Memory B cell (primary cell): ENCODE results near the gene VCX.
"Not testable (repeated sequence)": the region's sequence is repeated elsewhere in the genome, so short reads cannot be mapped to it uniquely, and the experiment has no call there.

Source experiments
- ATAC-seq: fragments of 150-1000 bp; cut with Tn5 transposase; 2 replicates; pipeline ENCODE4 v1.10.0; 2021; ENCODE audit warnings: low read depth, mild to moderate bottlenecking, moderate library complexity
- DNase-seq, 2 donors: peaks; one replicate each; pipeline ENCODE4 v3.0.0; 2022; ENCODE audit warnings: low spot score in 2 of 2
- H3K27ac Mint-ChIP-seq: one replicate; pipeline ENCODE4 v1.8.0; 2022; ENCODE audit warnings: mild to moderate bottlenecking, moderate library complexity, mixed read lengths
- H3K27me3 Mint-ChIP-seq: one replicate; pipeline ENCODE4 v1.8.0; 2022; ENCODE audit warnings: mixed read lengths
- H3K36me3 Mint-ChIP-seq: one replicate; pipeline ENCODE4 v1.8.0; 2022; ENCODE audit warnings: mild to moderate bottlenecking, mixed read lengths
- H3K4me1 Mint-ChIP-seq: one replicate; pipeline ENCODE4 v1.8.0; 2022; ENCODE audit warnings: mixed read lengths
- H3K4me3 Mint-ChIP-seq: one replicate; pipeline ENCODE4 v1.8.0; 2022; ENCODE audit warnings: mild to moderate bottlenecking, moderate library complexity, mixed read lengths
- H3K9me3 Mint-ChIP-seq: one replicate; pipeline ENCODE4 v1.8.0; 2022; ENCODE audit warnings: mixed read lengths

The VCX gene

GRCh38 chrX:7842871-7843270 is at the start of gene VCX:
Gene VCX (plus strand): TSS chrX:7843171. CDS start chrX:7843204, 33 bp downstream.
- H3K4me3 Mint-ChIP-seq, H3K9me3 Mint-ChIP-seq, H3K36me3 Mint-ChIP-seq, ATAC-seq, DNase-seq, H3K27ac Mint-ChIP-seq, H3K27me3 Mint-ChIP-seq, H3K4me1 Mint-ChIP-seq: not testable (repeated sequence)

- Mint-ChIP-seq H3K27ac (no peak overlapping the region), H3K9me3 (peaks cover 6% of the 10 kb centered on the region)
- DNase-seq, result no peak
Observed at GRCh38 chrX:7798327-7798726, 44.6 kb upstream of the VCX start.

GRCh38 chrX:7801711-7802110 is 41.3 kb upstream of the VCX start:
- Mint-ChIP-seq H3K27ac (no peak overlapping the region), H3K36me3 (no peaks in the 10 kb centered on the region), H3K4me1 (no peaks in the 10 kb centered on the region), H3K4me3 (no peak overlapping the region), H3K27me3 (no peaks in the 10 kb centered on the region), H3K9me3 (peaks cover 6% of the 10 kb centered on the region)
- DNase-seq (no peak), ATAC-seq (no peak)

More at GRCh38 chrX:7798327-7798726, 44.6 kb upstream of the VCX start:
- no peaks in the 10 kb centered on the region for H3K4me1 Mint-ChIP-seq
- no peak for ATAC-seq
- H3K27me3 Mint-ChIP-seq, result no peaks in the 10 kb centered on the region
- H3K4me3 Mint-ChIP-seq, result no peak overlapping the region
- H3K36me3 Mint-ChIP-seq, result no peaks in the 10 kb centered on the region

DNA sequence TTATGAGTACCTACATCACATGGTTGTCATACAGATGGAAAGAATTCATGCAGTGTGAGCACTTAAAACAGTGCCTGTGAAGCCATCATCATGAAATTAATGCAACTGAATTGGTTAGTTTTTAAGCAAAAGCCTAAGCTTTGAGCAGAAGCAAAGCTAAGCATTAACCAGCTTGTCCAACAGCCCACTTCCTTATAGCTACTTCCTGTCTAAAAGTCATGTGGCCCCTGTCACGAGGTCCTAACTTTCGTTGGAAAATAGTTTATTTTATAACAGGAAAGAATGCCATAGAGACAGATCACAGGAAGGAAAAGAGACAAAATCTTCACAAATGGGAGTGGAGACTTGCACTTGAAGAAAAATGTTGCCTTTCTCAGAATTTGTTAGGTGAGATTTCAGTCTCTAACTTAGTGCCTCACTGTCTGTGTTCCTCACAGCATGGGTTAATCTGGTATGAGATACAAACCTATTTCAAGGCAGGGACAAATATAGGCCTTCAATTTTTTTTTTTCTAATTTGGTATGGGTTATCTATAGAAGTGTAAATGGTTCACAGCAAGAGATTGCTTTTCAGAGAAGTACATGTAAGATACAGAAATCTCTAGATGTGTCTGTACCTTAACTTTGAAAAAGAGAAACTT is 27.7 kb upstream of the VCX start:
- DNase-seq, result no peak
- Mint-ChIP-seq H3K27ac (no peak overlapping the region), H3K4me3 (no peak overlapping the region), H3K4me1 (no peaks in the 10 kb centered on the region), H3K9me3 (peaks cover 4% of the 10 kb centered on the region), H3K36me3 (no peaks in the 10 kb centered on the region), H3K27me3 (peaks cover 7% of the 10 kb centered on the region)
- no peak for ATAC-seq

DNA sequence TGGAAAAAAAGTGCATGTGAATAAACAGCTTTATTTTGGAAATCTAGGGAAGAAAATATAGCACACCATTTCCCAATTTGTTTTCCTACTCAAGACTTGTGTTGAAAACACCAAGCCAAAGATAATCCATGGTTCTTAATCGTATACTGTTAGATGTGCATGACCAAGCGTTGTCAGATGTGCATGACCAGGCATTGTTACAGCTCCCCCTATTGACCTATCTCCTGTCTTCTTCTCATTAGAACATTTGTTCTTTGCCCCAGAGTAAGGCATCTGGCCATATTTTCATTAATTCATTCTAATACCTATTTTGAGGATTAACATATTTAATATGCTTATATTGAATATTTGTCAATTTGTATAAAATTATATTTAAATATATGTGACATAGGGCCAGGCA is 14.4 kb upstream of the VCX start:
- Mint-ChIP-seq H3K4me1 (no peaks in the 10 kb centered on the region), H3K27me3 (peaks cover 5% of the 10 kb centered on the region), H3K4me3 (no peak overlapping the region), H3K36me3 (no peaks in the 10 kb centered on the region), H3K27ac (no peak overlapping the region), H3K9me3 (peaks cover 2% of the 10 kb centered on the region)
- no peak for DNase-seq
- no peak for ATAC-seq

DNA sequence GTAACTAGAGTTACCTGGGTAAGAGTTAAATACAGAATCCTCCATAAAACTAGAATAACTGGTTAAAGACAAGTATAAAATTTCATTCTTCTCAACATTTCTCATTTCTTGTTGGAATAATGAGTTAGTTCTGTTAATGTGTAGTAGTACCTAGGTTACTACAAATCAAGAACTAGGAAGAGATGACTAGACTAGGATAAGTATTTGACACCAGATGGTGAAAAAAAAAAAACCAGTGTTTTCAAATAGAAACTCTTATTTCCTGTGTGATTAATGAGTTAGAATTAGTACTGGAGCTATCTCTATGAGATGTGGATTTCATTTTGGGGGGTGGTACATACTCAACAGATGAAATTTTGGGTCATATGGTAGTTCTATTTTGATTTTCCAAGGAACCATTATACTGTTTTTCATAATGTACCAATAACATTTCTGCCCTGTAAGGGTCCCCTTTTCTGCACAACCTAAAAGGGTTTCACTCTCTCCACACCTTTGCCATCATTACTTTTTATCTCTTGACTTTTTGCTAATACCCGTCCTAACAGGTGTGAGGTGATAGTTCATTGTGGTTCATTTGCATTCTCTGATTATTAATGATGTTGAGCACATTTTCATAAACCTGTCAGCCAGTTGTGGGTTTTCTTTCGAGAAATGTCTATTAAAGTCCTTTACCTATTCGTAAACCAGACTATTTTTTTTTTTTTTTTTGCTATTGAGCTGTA is 1.7 kb upstream of the VCX start:
- ATAC-seq, result no peak
- no peaks in the 10 kb centered on the region for H3K36me3 Mint-ChIP-seq
- H3K27me3 Mint-ChIP-seq, result peaks cover 1% of the 10 kb centered on the region
- H3K4me3 Mint-ChIP-seq, result no peak overlapping the region
- no peak overlapping the region for H3K27ac Mint-ChIP-seq
- no peaks in the 10 kb centered on the region for H3K9me3 Mint-ChIP-seq
- no peak for DNase-seq
- H3K4me1 Mint-ChIP-seq, result no peaks in the 10 kb centered on the region

- Mint-ChIP-seq H3K4me1 (no peaks in the 10 kb centered on the region), H3K9me3 (no peaks in the 10 kb centered on the region), H3K27ac (no peak overlapping the region), H3K4me3 (no peak overlapping the region), H3K36me3 (no peaks in the 10 kb centered on the region), H3K27me3 (peaks cover 4% of the 10 kb centered on the region)
- DNase-seq (no peak), ATAC-seq (no peak)
Observed at GRCh38 chrX:7852166-7852565, 9.2 kb downstream of the VCX start.

GRCh38 chrX:7872042-7872441 is 29.1 kb downstream of the VCX start:
- Mint-ChIP-seq H3K27ac (no peak overlapping the region), H3K36me3 (no peaks in the 10 kb centered on the region), H3K4me1 (no peaks in the 10 kb centered on the region), H3K4me3 (no peak overlapping the region), H3K9me3 (no peaks in the 10 kb centered on the region), H3K27me3 (no peaks in the 10 kb centered on the region)
- ATAC-seq (no peak), DNase-seq (no peak)

- Mint-ChIP-seq H3K27me3 (no peaks in the 10 kb centered on the region), H3K4me1 (no peaks in the 10 kb centered on the region), H3K36me3 (no peaks in the 10 kb centered on the region)
Observed at GRCh38 chrX:7876957-7877356, 34.0 kb downstream of the VCX start.

DNA sequence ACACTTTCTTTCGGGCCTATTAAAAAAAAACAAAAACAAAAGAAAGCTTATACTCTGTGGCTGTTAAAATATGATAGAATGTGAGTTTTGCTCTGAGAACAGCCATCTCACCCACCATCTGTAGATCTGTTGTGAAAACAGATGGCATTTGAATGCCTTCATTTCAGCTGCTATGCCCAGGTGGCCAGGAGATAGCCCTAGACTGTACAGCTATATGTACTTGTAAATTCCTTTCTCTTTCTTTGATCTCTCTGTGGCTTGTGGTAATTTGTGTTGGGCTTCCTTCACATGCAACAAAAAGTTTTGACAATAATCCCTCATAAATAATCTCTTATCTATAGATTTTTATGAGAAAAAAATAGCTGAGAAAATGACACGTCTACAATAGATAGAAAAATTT is 46.2 kb downstream of the VCX start:
- DNase-seq (no peak), ATAC-seq (no peak)
- H3K9me3 Mint-ChIP-seq, result peaks cover 3% of the 10 kb centered on the region
- no peaks in the 10 kb centered on the region for H3K36me3 Mint-ChIP-seq
- H3K27me3 Mint-ChIP-seq, result peaks cover 3% of the 10 kb centered on the region
- H3K27ac Mint-ChIP-seq, result no peak overlapping the region
- no peak overlapping the region for H3K4me3 Mint-ChIP-seq
- H3K4me1 Mint-ChIP-seq, result no peaks in the 10 kb centered on the region

More at GRCh38 chrX:7876957-7877356, 34.0 kb downstream of the VCX start:
- Mint-ChIP-seq H3K9me3 (no peaks in the 10 kb centered on the region), H3K4me3 (no peak overlapping the region), H3K27ac (no peak overlapping the region)
- DNase-seq, result no peak
- ATAC-seq, result no peak

GRCh38 chrX:7889680-7890079 is 46.7 kb downstream of the VCX start:
- H3K9me3 Mint-ChIP-seq, result peaks cover 3% of the 10 kb centered on the region
- no peak overlapping the region for H3K27ac Mint-ChIP-seq
- H3K4me3 Mint-ChIP-seq, result no peak overlapping the region
- H3K27me3 Mint-ChIP-seq, result peaks cover 3% of the 10 kb centered on the region
- DNase-seq, result no peak
- no peaks in the 10 kb centered on the region for H3K4me1 Mint-ChIP-seq
- ATAC-seq, result no peak
- no peaks in the 10 kb centered on the region for H3K36me3 Mint-ChIP-seq

DNA sequence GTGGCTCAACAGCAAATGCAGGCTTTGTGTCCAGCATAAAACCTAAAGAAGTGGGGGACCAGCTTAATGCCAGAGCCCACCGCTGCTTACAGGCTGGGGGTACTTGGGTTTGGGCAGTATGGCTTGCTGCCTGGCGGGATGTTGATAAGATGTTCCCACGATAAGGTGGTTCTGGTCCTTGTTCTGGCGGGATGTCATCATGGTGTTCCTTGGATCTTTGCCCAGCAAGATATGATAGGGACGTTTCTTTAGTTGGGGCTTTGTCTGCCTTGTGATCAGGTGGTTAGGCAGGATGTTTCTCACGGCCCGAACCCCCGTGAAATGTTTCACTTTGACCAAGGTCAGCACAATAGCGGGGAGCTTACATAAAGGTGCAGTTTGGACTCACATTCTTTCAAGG is 49.0 kb downstream of the VCX start:
- Mint-ChIP-seq H3K27ac (no peak overlapping the region), H3K4me3 (no peak overlapping the region), H3K9me3 (no peaks in the 10 kb centered on the region), H3K36me3 (no peaks in the 10 kb centered on the region), H3K4me1 (no peaks in the 10 kb centered on the region), H3K27me3 (peaks cover 2% of the 10 kb centered on the region)
- DNase-seq, result no peak
- no peak for ATAC-seq
